Measurements from ENCODE around the gene CLEC20A. TPM values are rescaled to one million over a fixed set of nuclear protein-coding genes. Genes with fewer than 3 reads are reported as not detected.

CLEC20A gene
- total and polyA plus RNA-seq, 2 donors from 2014 or later, result 0.47 TPM; not detected in 1

- no peak for TF ChIP-seq CTCF (IDR thresholded peaks at IDR 0.05; ENCODE audit: borderline replicate concordance, extremely low read depth, insufficient read depth)
- Histone ChIP-seq H3K27ac (ENCODE audit: low read depth in 2 of 2, low read length in 2 of 2) (no peak overlapping the region), H3K9me3 (ENCODE audit: control insufficient read depth in 2 of 3, insufficient read depth in 1 of 3, low read length in 3 of 3) (no peaks in the 10 kb centered on the region), H3K27me3 (ENCODE audit: control insufficient read depth, insufficient read depth, low read length) (no peaks in the 10 kb centered on the region), H3K4me1 (ENCODE audit: control insufficient read depth in 2 of 3, insufficient read depth in 2 of 3, low read depth in 1 of 3, low read length in 3 of 3) (no peaks in the 10 kb centered on the region), H3K9ac (ENCODE audit: low read length in 3 of 3) (no peak overlapping the region), H3K4me3 (ENCODE audit: low read length in 3 of 3) (no peak overlapping the region), H3K36me3 (ENCODE audit: control insufficient read depth in 2 of 3, insufficient read depth in 3 of 3, low read length in 3 of 3) (no peaks in the 10 kb centered on the region)
- FAIRE-seq, result no peak
- intact Hi-C loops (cut with DNase I), result no loop called here
- peak in 2 of 5 donors; percentile 24 to 39 for DNase-seq
Measured at GRCh38 chr1:178434899-178435435, 61.8 kb downstream of the CLEC20A start.

- intact Hi-C loops (cut with DNase I), result no loop called here
- DNase-seq (no peak), FAIRE-seq (no peak)
- H3K4me3 ChIP-seq (ENCODE audit: low read length in 3 of 3), result no peak overlapping the region
- H3K9ac ChIP-seq (ENCODE audit: low read length in 3 of 3), result no peak overlapping the region
- no peak overlapping the region for H3K27ac ChIP-seq (ENCODE audit: low read depth in 2 of 2, low read length in 2 of 2)
- H3K27me3 ChIP-seq (ENCODE audit: control insufficient read depth, insufficient read depth, low read length), result no peaks in the 10 kb centered on the region
- H3K4me1 ChIP-seq (ENCODE audit: control insufficient read depth in 2 of 3, insufficient read depth in 2 of 3, low read depth in 1 of 3, low read length in 3 of 3), result no peaks in the 10 kb centered on the region
- no peaks in the 10 kb centered on the region for H3K36me3 ChIP-seq (ENCODE audit: control insufficient read depth in 2 of 3, insufficient read depth in 3 of 3, low read length in 3 of 3)
- no peak for TF ChIP-seq CTCF (IDR thresholded peaks at IDR 0.05; ENCODE audit: borderline replicate concordance, extremely low read depth, insufficient read depth)
- no peaks in the 10 kb centered on the region for H3K9me3 ChIP-seq (ENCODE audit: control insufficient read depth in 2 of 3, insufficient read depth in 1 of 3, low read length in 3 of 3)
Measured at GRCh38 chr1:178434360-178434759, 62.4 kb downstream of the CLEC20A start.

Other genes starting within 250 kb of the CLEC20A start
- not detected for gene TEX35, start 16.1 kb upstream of the CLEC20A start, total RNA-seq
- not detected for gene TEX35, start 16.1 kb upstream of the CLEC20A start, polyA plus RNA-seq (ENCODE audit: insufficient read depth, low read depth, low replicate concordance)
- gene RALGPS2, start 228.3 kb upstream of the CLEC20A start, total RNA-seq, result 32.8 TPM
- 3.6 TPM for gene RALGPS2, start 228.3 kb upstream of the CLEC20A start, polyA plus RNA-seq (ENCODE audit: insufficient read depth, low read depth, low replicate concordance)

All from kidney (tissue), 14 donors.